Skeletal muscle satellite cell (primary cell): Measurements from ENCODE around the gene OR2L8. TPM values are rescaled to one million over a fixed set of nuclear protein-coding genes. Genes with fewer than 3 reads are reported as not detected.

Experiments used
- H3K27me3 ChIP-seq: 2 replicates; pipeline ENCODE4 v1.7.0; 2013; ENCODE audit warnings: low read length; ENCODE audit not compliant: control insufficient read depth, insufficient read depth
- H3K36me3 ChIP-seq: 2 replicates; pipeline ENCODE4 v1.7.0; 2013; ENCODE audit warnings: mild to moderate bottlenecking, control low read depth, low read length; ENCODE audit not compliant: insufficient read depth
- H3K4me1 ChIP-seq: 2 replicates; pipeline ENCODE4 v1.7.0; 2013; ENCODE audit warnings: low read length; ENCODE audit not compliant: control insufficient read depth, insufficient read depth
- H3K4me2 ChIP-seq: 2 replicates; pipeline ENCODE4 v1.7.0; 2013; ENCODE audit warnings: mild to moderate bottlenecking, low read length
- H3K4me3 ChIP-seq: 2 replicates; pipeline ENCODE4 v1.7.0; 2013; ENCODE audit warnings: low read length
- H3K9ac ChIP-seq: 2 replicates; pipeline ENCODE4 v1.7.0; 2013; ENCODE audit warnings: mild to moderate bottlenecking, low read depth, low read length, moderate library complexity
- H3K9me3 ChIP-seq: replicated peaks from 2 replicates; pipeline ENCODE4 v1.7.0; 2013; ENCODE audit warnings: mild to moderate bottlenecking, control low read depth, low read length
- total RNA-seq: library from RNA; depleted of rRNA; stranded (reverse); fragments of >200 nt; gene quantifications from 2 replicates; pipeline ENCODE4 v1.2.3, GENCODE V29; 2012; rRNA removed

Gene OR2L8, protein sequence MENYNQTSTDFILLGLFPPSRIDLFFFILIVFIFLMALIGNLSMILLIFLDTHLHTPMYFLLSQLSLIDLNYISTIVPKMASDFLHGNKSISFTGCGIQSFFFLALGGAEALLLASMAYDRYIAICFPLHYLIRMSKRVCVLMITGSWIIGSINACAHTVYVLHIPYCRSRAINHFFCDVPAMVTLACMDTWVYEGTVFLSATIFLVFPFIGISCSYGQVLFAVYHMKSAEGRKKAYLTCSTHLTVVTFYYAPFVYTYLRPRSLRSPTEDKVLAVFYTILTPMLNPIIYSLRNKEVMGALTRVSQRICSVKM
- not detected in 2 replicates for total RNA-seq

DNA sequence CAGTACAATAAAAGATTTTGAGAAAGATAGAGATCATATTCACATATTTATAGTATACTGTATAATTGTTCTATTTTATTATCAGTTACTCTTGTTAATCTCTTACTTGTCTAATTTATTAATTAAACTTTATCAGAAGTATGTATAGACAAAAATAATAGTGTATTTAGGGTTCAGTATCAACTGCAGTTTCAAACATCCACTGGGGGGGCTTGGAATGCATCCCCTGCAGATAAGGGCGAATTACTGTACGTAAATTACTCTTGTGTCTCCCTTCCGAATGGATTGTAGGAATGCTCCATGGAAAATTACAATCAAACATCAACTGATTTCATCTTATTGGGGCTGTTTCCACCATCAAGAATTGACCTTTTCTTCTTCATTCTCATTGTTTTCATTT is at the start of gene OR2L8:
TSS of gene OR2L8 (plus strand) at position 301 of the 400 bp plus-strand sequence. CDS start at position 301, 0 bp downstream.
- H3K9me3 ChIP-seq = peaks cover 2% of the 10 kb centered on the region
- no peak within 1 kb of the TSS for H3K9ac ChIP-seq
- H3K27me3 ChIP-seq = no peaks in the 10 kb centered on the region
- H3K4me3 ChIP-seq = no peak within 1 kb of the TSS
- H3K36me3 ChIP-seq = no peaks in the 10 kb centered on the region
- H3K4me2 ChIP-seq = no peak within 1 kb of the TSS
- H3K4me1 ChIP-seq = no peaks in the 10 kb centered on the region

DNA sequence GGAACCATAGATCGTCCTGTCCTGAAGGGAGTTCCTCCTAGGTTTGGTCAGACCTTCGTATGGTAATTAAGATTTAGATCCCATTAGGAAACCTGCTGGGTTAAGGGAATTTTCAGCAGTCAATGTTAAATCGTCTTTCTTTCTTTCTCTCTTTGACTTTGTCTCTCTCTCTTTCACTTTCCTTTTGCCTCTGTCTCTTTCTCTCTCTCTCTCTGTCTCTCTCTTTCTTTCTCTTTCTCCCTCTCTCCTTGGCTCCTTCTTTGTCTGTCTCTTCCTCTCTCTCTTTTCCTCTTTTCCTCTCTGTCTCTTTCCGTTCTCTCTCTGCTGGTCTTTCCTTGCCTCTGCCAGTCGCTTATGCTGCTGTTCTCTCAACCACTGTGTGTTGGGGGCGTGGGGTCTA is 44.5 kb upstream of the OR2L8 start:
- no peaks in the 10 kb centered on the region for H3K36me3 ChIP-seq

DNA sequence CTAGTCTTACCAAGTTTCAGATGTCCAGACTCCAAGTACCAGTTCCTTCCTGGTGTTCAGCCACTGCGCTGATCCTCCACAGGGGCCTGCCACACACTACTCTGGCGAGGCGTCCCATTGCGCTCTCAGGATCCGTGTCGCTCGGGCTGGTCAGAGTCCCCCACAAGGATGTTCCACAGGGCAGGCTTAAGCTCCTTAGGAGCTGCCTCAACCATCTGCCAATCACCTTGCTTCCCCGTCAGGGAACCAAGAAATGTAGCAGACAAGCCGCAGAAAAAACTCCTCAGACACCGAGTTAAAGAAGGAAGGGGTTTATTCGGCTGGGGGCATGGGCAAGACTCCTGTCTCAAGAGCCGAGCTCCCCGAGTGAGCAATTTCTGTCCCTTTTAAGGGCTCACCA is 43.5 kb upstream of the OR2L8 start:
- Histone ChIP-seq H3K36me3 (no peaks in the 10 kb centered on the region), H3K4me2 (no peak overlapping the region), H3K9me3 (no peaks in the 10 kb centered on the region), H3K4me3 (no peak overlapping the region), H3K9ac (no peak overlapping the region), H3K27me3 (no peaks in the 10 kb centered on the region), H3K4me1 (no peaks in the 10 kb centered on the region)

More for the DNA sequence above, 44.5 kb upstream of the OR2L8 start:
- Histone ChIP-seq H3K9me3 (no peaks in the 10 kb centered on the region), H3K9ac (no peak overlapping the region), H3K4me2 (no peak overlapping the region), H3K4me3 (no peak overlapping the region), H3K4me1 (no peaks in the 10 kb centered on the region), H3K27me3 (no peaks in the 10 kb centered on the region)

DNA sequence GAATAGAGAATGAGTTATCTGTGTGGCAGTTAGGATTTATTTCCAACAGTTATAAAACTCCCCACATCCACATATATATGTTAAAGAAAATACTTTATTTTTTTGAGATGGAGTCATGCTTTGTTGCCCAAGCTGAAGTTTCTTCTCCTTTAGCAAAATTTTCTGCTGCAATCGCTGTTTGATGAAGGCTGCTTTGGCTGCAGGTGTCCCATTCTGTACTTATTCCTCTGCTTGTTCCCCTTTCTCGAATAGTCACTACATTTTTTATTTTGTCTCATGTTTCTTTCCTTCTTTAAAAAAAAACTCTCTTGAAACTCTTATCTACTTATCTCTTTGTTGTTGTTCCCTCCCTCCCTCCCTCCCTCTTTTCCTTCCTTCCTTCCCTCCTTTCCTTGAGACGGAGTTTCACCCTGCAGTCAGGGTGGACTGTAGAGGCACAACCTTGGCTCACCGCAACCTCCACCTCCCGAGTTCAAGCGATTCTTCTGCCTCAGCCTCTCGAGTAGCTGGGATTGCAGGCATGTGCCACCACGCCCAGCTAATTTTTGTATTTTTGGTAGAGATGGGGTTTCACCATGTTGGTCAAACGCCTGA is 42.7 kb upstream of the OR2L8 start:
- Histone ChIP-seq H3K4me3 (no peak overlapping the region), H3K4me2 (no peak overlapping the region), H3K9ac (no peak overlapping the region), H3K9me3 (no peaks in the 10 kb centered on the region), H3K27me3 (no peaks in the 10 kb centered on the region), H3K36me3 (no peaks in the 10 kb centered on the region), H3K4me1 (no peaks in the 10 kb centered on the region)

DNA sequence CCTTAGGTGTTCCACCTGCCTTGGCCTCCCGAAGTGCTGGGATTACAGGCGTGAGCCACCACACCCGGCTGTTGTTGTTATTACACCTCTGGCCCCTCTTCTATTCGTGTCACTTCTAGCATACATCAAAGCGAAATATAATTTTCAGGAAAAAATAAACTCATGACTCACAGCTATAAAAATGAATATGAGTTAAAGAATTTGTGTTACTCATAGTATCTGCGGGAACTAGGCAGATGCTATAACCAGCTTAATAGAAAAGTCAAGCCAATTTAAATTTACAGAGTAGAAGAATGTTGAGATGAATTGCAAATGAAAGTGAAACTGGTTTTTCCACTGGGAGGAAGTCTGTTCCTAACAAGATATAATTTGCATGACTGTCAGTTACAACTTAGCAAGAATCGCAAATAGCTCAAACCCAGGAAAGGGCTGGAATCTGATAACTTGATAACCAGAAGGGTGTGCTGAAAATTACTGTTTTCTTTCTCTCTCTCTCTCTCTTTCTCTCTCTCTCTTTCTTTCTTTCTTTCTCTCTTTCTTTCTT is 42.1 kb upstream of the OR2L8 start:
- H3K4me2 ChIP-seq = no peak overlapping the region
- no peaks in the 10 kb centered on the region for H3K9me3 ChIP-seq
- no peaks in the 10 kb centered on the region for H3K36me3 ChIP-seq
- no peak overlapping the region for H3K9ac ChIP-seq
- no peak overlapping the region for H3K4me3 ChIP-seq
- H3K27me3 ChIP-seq = no peaks in the 10 kb centered on the region
- H3K4me1 ChIP-seq = no peaks in the 10 kb centered on the region

DNA sequence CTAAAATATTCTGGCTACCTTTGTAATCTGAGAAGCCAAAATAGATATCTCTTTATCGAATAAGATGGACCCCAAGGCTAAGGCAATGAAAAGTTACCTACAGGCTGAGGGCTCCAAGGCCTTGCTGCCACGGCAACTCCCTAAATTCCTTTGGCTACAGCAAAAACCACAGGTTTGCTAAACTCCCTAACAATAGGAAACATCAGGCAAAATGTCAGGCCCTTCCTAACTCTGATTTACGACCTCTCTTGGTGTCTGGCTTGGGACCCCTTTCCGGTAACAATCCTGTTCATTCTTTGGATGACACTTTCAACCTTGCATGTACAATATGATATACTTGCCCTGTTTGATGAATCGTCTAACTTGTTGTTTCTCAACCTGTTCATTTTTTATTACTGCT is 39.9 kb upstream of the OR2L8 start:
- Histone ChIP-seq H3K4me2 (no peak overlapping the region), H3K9ac (no peak overlapping the region), H3K4me3 (no peak overlapping the region), H3K27me3 (no peaks in the 10 kb centered on the region), H3K4me1 (no peaks in the 10 kb centered on the region), H3K9me3 (no peaks in the 10 kb centered on the region), H3K36me3 (no peaks in the 10 kb centered on the region)

DNA sequence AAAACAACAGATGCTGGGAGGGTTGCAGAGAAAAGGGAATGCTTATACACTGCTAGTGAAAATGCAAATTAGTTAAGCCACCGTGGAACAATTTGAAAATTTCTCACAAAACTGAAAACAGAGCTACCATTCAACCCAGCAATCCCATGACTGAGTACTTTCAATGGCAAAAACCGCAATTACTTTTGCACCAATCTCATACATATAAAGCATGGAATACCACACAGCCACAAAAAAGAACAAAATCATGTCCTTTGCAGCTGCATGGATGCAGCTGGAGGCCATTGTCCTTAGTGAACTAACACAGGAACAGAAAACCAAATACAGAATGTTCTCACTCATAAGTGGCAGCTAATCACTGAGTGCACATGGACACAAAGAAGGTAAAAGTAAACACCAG is 34.9 kb upstream of the OR2L8 start:
- Histone ChIP-seq H3K36me3 (no peaks in the 10 kb centered on the region), H3K9me3 (no peaks in the 10 kb centered on the region), H3K27me3 (no peaks in the 10 kb centered on the region), H3K4me3 (no peak overlapping the region), H3K9ac (no peak overlapping the region), H3K4me1 (no peaks in the 10 kb centered on the region), H3K4me2 (no peak overlapping the region)

DNA sequence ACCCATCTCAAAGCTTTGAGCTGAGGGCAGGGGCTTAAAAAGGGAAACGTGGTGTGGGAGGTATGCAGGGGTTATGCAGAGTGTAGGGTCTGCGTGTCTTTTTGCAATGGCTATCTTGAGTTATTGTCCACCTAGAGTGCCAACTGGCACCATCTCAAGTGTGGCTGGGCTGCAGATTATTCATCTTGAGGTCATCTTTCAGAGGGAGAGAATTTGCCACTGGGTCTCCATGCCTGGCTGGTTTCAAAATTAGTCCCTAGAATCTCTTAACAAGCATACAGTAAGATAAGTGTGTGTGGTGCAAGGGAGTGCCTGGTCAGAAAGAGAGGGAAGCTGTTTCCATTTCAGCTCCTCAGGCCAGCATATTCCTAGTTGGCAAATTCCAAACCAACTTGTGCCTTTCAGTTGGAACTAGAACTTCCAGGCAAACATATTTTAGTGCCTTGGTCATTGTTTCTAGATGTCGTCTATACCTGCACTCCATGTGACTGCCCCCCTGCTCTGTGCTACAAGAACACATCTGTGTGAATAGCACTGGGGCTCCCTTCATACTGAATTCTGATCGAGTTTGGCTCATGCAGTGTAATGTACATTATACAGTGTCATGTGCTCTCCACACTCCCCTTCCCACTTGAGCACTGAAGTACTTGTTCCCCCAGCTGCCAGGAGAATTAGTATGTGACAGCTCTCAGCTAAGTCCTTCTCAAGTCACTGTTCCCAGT is 33.6 kb upstream of the OR2L8 start:
- Histone ChIP-seq H3K9ac (no peak overlapping the region), H3K4me1 (no peaks in the 10 kb centered on the region), H3K4me2 (no peak overlapping the region), H3K4me3 (no peak overlapping the region), H3K36me3 (no peaks in the 10 kb centered on the region), H3K27me3 (no peaks in the 10 kb centered on the region), H3K9me3 (no peaks in the 10 kb centered on the region)

DNA sequence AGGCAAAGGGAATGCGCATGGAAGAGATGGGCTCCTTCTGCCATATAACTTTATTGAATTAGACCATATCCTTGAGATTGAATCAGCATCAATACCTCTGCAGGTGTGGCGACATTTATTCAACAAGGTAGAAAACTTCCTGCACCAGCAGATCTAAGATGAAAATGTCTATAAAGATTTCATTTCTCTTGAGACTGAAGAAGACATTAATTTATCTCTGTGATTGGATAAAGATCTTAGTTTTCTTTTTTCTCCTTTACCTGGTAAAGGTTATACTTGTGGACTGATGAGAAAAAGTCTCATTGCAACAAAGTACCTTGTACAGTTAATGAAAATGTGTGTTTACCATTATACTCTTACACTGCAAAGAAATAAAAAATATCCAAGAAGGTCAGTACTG is 28.7 kb upstream of the OR2L8 start, which contains the start of gene OR2T8:
TSS of gene OR2T8 (plus strand) at position 301 of the 400 bp plus-strand sequence. CDS start 766 bp downstream, outside the sequence.
- no peaks in the 10 kb centered on the region for H3K9me3 ChIP-seq

DNA sequence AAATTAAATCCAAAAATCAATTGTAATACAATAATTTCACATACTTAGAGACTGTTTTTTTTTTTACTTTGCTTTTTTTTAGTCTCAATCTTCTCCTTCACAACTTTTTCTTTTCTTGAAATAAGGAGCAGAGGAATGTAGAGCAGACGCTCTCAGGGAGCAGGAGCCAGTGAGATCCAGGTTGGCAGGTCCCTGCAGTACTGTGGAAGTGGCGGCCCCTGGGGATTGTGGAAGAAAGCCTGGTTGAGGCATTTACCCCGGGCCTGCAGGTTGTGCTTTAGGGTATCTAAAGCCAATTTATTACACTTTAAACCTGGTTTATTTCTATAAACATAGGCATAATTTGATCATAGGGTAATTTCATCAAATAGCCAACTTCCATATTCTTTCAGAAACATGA is 24.7 kb upstream of the OR2L8 start:
- Histone ChIP-seq H3K4me2 (no peak overlapping the region), H3K4me1 (no peaks in the 10 kb centered on the region), H3K36me3 (no peaks in the 10 kb centered on the region), H3K9me3 (no peaks in the 10 kb centered on the region), H3K4me3 (no peak overlapping the region), H3K27me3 (no peaks in the 10 kb centered on the region), H3K9ac (no peak overlapping the region)

More for the DNA sequence above, 28.7 kb upstream of the OR2L8 start, which contains the start of gene OR2T8:
- Histone ChIP-seq H3K36me3 (no peaks in the 10 kb centered on the region), H3K4me1 (no peaks in the 10 kb centered on the region), H3K4me2 (no peak within 1 kb of the TSS), H3K4me3 (no peak within 1 kb of the TSS), H3K27me3 (no peaks in the 10 kb centered on the region), H3K9ac (no peak within 1 kb of the TSS)

DNA sequence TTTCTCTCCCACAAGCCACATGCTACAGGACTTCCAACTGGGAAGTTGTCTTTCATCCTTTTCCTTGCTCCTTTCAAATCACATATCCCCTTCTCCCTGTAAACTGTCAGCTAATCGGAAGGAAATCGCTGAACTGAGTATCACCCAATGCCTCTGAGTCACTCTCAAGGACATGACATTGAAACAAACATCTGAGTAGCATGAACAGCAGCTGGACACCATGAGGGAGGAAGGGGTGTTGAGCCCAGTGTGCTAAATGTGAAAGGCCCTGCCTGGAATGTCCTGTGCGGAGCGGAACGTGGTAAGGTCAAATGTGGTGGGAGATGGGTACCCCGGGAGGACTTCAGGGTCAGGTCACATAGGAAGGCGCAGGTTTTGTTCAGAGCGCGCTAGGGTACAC is 23.8 kb upstream of the OR2L8 start, which contains the start of gene OR2AJ1:
TSS of gene OR2AJ1 (plus strand) at position 22 of the 400 bp plus-strand sequence. CDS start 8,880 bp downstream, outside the sequence.
- Histone ChIP-seq H3K36me3 (no peaks in the 10 kb centered on the region), H3K27me3 (no peaks in the 10 kb centered on the region), H3K4me1 (no peaks in the 10 kb centered on the region), H3K4me3 (no peak within 1 kb of the TSS), H3K4me2 (no peak within 1 kb of the TSS), H3K9ac (no peak within 1 kb of the TSS), H3K9me3 (no peaks in the 10 kb centered on the region)
